ENCODE results near the gene PICALM. TPM values are rescaled to one million over a fixed set of nuclear protein-coding genes. Genes with fewer than 3 reads are reported as not detected.

PICALM gene
- total and polyA plus RNA-seq, 9 of the 15 experiments (the other 6 are each of a cell fraction or from before 2014, with no cell fraction given) = 41.3 to 990 (median 309) TPM

DNA sequence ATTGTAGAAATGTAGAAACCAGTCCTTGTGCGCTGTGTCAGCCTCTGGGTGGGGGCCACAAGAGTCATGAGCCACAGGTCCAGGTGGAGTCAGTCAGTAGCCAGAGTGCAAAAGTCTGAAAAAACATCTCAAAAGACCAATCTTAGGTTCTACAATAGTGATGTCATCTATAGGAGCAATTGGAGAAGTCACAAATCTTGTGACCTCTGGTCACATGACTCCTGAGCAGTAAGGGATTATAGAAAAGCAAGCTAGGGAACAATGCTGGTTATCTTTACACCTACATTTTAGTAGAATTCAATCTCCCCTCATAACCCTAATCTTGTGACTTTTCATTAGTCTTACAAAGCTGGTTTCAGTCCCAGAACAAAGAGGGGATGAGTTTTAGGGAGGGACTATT lies 131.0 kb downstream of the PICALM start:
- H3K9me3 ChIP-seq (replicated peaks; ENCODE audit: control insufficient read depth, insufficient read depth, low read depth, low read length) = no peaks in the 10 kb centered on the region; the same call in none of the 2 replicates
- no peak overlapping the region for H2AFZ ChIP-seq (ENCODE audit: low read depth, low read length)
- no peaks in the 10 kb centered on the region for H3K9me1 ChIP-seq (ENCODE audit: control insufficient read depth, insufficient read depth, low read length)
- H3K36me3 ChIP-seq (ENCODE audit: control insufficient read depth, insufficient read depth, low read length) = no peaks in the 10 kb centered on the region
- no peak overlapping the region for H3K9ac ChIP-seq (ENCODE audit: insufficient read depth in 1 of 2, low read depth in 2 of 2, low read length in 2 of 2)
- FAIRE-seq = no peak
- in situ Hi-C loops (cut with MboI) = loop anchor here (5.0 kb wide), 1 partner anchor 354 kb away; no protein-coding TSS in a partner anchor
- no peak for ATAC-seq
- WGBS (ENCODE audit: insufficient coverage, low coverage, missing lambda C conversion rate) = 100% methylated on average over 1 of the region's 1 CpG
- no peak overlapping the region for H3K4me2 ChIP-seq (ENCODE audit: insufficient read depth, low read length)
- DNase-seq (ENCODE audit: extremely low read depth in 1 of 4, low spot score in 3 of 4) = no peak
- ChIA-PET CTCF (ENCODE audit: low intra/inter-chr PET ratio) (no interaction called here), POLR2A (interaction anchor here (0.6 to 1.4 kb wide), 2 partner anchors 9 to 14 kb away, joined by 3 read pairs; no protein-coding TSS in a partner anchor)
- H3K27me3 ChIP-seq (ENCODE audit: control insufficient read depth in 2 of 2, insufficient read depth in 2 of 2, low read length in 2 of 2) = no peaks in the 10 kb centered on the region; a peak in 1 of 5 replicates
- H3K27ac ChIP-seq (ENCODE audit: extremely low read depth, low read depth, low read length) = no peak overlapping the region
- intact Hi-C loops (cut with micrococcal nuclease) = no loop called here
- no peak overlapping the region for H3K4me3 ChIP-seq
- H4K20me1 ChIP-seq (replicated peaks; ENCODE audit: control insufficient read depth, insufficient read depth, low read length) = no peaks in the 10 kb centered on the region
- BruUV-seq (replicated peaks) = no TSS peak
- H3K79me2 ChIP-seq (ENCODE audit: control insufficient read depth, insufficient read depth, low read length) = no peaks in the 10 kb centered on the region
- peaks cover 0 to 6% of the 10 kb centered on the region in 2 experiments; a peak in 2 of 5 replicates for H3K4me1 ChIP-seq (replicated peaks in 1 of 2; ENCODE audit: control insufficient read depth in 2 of 2, insufficient read depth in 2 of 2, low read length in 2 of 2)
- TF ChIP-seq MAZ (CRISPR knock-in tag; conservative IDR thresholded peaks at IDR 0.05 in 1 of 2, IDR thresholded peaks at IDR 0.05 in 1 of 2) (no peak), TEAD4 (IDR thresholded peaks at IDR 0.05; ENCODE audit: low read length) (no peak), TEAD4 (CRISPR knock-in tag; IDR thresholded peaks at IDR 0.05; ENCODE audit: borderline replicate concordance) (no peak), TSC22D4 (tag; IDR thresholded peaks at IDR 0.05) (no peak), ZNF311 (CRISPR knock-in tag; IDR thresholded peaks at IDR 0.05) (no peak), PTRF (tag; IDR thresholded peaks at IDR 0.05) (no peak), RBM39 (optimal IDR thresholded peaks at IDR 0.05; ENCODE audit: low read depth, low read length) (no peak)
- TF ChIP-seq, protein P1, sequence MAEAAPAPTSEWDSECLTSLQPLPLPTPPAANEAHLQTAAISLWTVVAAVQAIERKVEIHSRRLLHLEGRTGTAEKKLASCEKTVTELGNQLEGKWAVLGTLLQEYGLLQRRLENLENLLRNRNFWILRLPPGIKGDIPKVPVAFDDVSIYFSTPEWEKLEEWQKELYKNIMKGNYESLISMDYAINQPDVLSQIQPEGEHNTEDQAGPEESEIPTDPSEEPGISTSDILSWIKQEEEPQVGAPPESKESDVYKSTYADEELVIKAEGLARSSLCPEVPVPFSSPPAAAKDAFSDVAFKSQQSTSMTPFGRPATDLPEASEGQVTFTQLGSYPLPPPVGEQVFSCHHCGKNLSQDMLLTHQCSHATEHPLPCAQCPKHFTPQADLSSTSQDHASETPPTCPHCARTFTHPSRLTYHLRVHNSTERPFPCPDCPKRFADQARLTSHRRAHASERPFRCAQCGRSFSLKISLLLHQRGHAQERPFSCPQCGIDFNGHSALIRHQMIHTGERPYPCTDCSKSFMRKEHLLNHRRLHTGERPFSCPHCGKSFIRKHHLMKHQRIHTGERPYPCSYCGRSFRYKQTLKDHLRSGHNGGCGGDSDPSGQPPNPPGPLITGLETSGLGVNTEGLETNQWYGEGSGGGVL (CRISPR knock-in tag; IDR thresholded peaks at IDR 0.05) = no peak
- TF ChIP-seq, protein P2, sequence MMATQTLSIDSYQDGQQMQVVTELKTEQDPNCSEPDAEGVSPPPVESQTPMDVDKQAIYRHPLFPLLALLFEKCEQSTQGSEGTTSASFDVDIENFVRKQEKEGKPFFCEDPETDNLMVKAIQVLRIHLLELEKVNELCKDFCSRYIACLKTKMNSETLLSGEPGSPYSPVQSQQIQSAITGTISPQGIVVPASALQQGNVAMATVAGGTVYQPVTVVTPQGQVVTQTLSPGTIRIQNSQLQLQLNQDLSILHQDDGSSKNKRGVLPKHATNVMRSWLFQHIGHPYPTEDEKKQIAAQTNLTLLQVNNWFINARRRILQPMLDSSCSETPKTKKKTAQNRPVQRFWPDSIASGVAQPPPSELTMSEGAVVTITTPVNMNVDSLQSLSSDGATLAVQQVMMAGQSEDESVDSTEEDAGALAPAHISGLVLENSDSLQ (IDR thresholded peaks at IDR 0.05) = no peak
- TF ChIP-seq, protein P3, sequence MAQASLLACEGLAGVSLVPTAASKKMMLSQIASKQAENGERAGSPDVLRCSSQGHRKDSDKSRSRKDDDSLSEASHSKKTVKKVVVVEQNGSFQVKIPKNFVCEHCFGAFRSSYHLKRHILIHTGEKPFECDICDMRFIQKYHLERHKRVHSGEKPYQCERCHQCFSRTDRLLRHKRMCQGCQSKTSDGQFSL (CRISPR knock-in tag; IDR thresholded peaks at IDR 0.05) = no peak
- TF ChIP-seq, protein P3 (tag; IDR thresholded peaks at IDR 0.05) = no peak
- TF ChIP-seq, protein P4, sequence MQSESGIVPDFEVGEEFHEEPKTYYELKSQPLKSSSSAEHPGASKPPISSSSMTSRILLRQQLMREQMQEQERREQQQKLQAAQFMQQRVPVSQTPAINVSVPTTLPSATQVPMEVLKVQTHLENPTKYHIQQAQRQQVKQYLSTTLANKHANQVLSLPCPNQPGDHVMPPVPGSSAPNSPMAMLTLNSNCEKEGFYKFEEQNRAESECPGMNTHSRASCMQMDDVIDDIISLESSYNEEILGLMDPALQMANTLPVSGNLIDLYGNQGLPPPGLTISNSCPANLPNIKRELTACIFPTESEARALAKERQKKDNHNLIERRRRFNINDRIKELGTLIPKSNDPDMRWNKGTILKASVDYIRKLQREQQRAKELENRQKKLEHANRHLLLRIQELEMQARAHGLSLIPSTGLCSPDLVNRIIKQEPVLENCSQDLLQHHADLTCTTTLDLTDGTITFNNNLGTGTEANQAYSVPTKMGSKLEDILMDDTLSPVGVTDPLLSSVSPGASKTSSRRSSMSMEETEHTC (IDR thresholded peaks at IDR 0.05) = no peak

All from K562 (cell line).